Activated T-cell treated with anti-CD3 and anti-CD28 coated beads, Interleukin-2, amount 50 U/mL, for 72 hours (primary cell): Measurements from ENCODE around the gene HNRNPH1. TPM values are rescaled to one million over a fixed set of nuclear protein-coding genes. Genes with fewer than 3 reads are reported as not detected.
"Not testable (repeated sequence)": the region's sequence is repeated elsewhere in the genome, so short reads cannot be mapped to it uniquely, and the experiment has no call there.

Experiments
- ATAC-seq, 2 donors: fragments of 150-1000 bp; cut with Tn5 transposase; replicated peaks in 1 of 2; 2 replicates each; pipeline ENCODE4 v1.10.0; 2021; ENCODE audit warnings: moderate library complexity in 2 of 2, mild to moderate bottlenecking in 1 of 2
- DNase-seq, 2 donors: peaks; one replicate each; pipeline ENCODE4 v3.0.0; 2021 to 2022; ENCODE audit warnings: mixed read lengths in 1 of 2
- H3K27ac Mint-ChIP-seq: one replicate; pipeline ENCODE4 v1.8.0; 2022; ENCODE audit warnings: mild to moderate bottlenecking, moderate library complexity, mixed read lengths
- H3K27me3 Mint-ChIP-seq: one replicate; pipeline ENCODE4 v1.8.0; 2022; ENCODE audit warnings: low read depth, mixed read lengths
- H3K36me3 Mint-ChIP-seq, 2 donors: one replicate each; pipeline ENCODE4 v1.8.0; 2022; ENCODE audit warnings: mixed read lengths in 2 of 2, mild to moderate bottlenecking in 1 of 2; ENCODE audit not compliant: insufficient read depth in 2 of 2
- H3K4me1 Mint-ChIP-seq: one replicate; pipeline ENCODE4 v1.8.0; 2022; ENCODE audit warnings: low read depth, mixed read lengths
- H3K4me3 Mint-ChIP-seq, 2 donors: one replicate each; pipeline ENCODE4 v1.8.0; 2022; ENCODE audit warnings: mild to moderate bottlenecking in 2 of 2, mixed read lengths in 2 of 2, moderate library complexity in 2 of 2
- H3K9me3 Mint-ChIP-seq, 2 donors: one replicate each; pipeline ENCODE4 v1.8.0; 2022; ENCODE audit warnings: mixed read lengths in 2 of 2
- total RNA-seq, 2 donors: library from RNA; stranded (reverse); gene quantifications; one replicate each; pipeline ENCODE4 v1.2.3, GENCODE V29; 2022

Gene HNRNPH1
- 100 to 1,000 TPM; 805 to 958 TPM for total RNA-seq

DNA sequence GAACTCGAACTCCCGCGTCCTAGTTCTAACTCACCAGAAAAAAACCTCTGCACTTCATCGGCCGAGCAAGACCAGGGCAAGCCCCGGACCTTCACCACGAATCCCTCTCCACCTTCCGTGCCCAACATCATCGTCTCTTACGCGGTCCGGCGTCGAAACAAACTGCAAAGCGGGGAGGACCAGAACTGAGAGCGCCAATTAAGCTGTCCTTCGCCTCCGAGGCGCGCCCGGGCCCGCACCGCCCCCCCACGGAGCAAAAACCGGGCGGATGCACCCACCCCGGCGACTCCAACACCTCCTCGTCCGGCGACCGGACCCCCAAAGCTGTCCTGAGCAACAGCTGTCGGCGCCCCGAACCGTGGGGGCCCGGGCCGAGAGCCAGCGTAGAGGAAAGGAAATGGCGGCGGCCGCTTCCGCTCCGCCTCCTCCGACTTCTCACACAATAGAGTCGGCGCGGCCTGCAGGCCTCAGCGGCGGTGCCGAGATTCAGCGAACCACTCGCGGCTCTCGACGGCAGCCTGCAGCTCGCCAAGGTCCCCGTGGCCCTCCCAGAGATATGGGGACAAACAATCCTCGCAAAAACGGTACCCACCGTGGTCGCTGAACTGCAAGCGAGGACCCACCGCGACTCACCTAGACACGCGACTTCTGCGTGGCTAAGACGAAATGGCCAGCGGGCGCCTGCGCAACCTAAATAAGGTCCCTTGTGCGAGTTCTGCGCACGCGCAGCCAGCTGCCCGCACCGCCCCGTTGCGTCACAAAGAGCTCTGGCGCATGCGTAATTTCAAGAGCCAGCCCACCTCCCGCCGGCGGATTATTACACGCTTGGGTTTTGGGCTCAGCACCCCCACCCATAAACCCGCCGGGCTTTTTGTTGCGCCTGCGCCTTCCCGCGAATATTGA, at the start of gene HNRNPH1:
TSS of gene HNRNPH1 (minus strand) at position 669 of the 903 bp plus-strand sequence. CDS start at position 131, 538 bp downstream.
- peak within 1 kb of the TSS; percentile 97 to 100 for H3K4me3 Mint-ChIP-seq
- peaks cover 57% of the 10 kb centered on the region for H3K4me1 Mint-ChIP-seq
- peak within 1 kb of the TSS; percentile 100 for H3K27ac Mint-ChIP-seq
- ATAC-seq, result peak; percentile 73 to 75
- peaks cover 30 to 46% of the 10 kb centered on the region in 2 donors for H3K36me3 Mint-ChIP-seq
- H3K27me3 Mint-ChIP-seq, result no peaks in the 10 kb centered on the region
- DNase-seq, result peak; percentile 97 to 98
- no peaks in the 10 kb centered on the region for H3K9me3 Mint-ChIP-seq

GRCh38 chr5:179668391-179668790, 44.9 kb upstream of the HNRNPH1 start:
- DNase-seq (peak; percentile 28 to 47), ATAC-seq (peak; percentile 49 to 75)
- Mint-ChIP-seq H3K4me3 (no peak overlapping the region), H3K27me3 (no peaks in the 10 kb centered on the region), H3K9me3 (no peaks in the 10 kb centered on the region), H3K27ac (no peak overlapping the region), H3K36me3 (no peaks in the 10 kb centered on the region), H3K4me1 (no peaks in the 10 kb centered on the region)

- not testable (repeated sequence) for H3K36me3 Mint-ChIP-seq, H3K9me3 Mint-ChIP-seq, H3K4me3 Mint-ChIP-seq, H3K27me3 Mint-ChIP-seq, DNase-seq, ATAC-seq, H3K27ac Mint-ChIP-seq, H3K4me1 Mint-ChIP-seq
Observed at GRCh38 chr5:179661647-179662046, 38.2 kb upstream of the HNRNPH1 start.

DNA sequence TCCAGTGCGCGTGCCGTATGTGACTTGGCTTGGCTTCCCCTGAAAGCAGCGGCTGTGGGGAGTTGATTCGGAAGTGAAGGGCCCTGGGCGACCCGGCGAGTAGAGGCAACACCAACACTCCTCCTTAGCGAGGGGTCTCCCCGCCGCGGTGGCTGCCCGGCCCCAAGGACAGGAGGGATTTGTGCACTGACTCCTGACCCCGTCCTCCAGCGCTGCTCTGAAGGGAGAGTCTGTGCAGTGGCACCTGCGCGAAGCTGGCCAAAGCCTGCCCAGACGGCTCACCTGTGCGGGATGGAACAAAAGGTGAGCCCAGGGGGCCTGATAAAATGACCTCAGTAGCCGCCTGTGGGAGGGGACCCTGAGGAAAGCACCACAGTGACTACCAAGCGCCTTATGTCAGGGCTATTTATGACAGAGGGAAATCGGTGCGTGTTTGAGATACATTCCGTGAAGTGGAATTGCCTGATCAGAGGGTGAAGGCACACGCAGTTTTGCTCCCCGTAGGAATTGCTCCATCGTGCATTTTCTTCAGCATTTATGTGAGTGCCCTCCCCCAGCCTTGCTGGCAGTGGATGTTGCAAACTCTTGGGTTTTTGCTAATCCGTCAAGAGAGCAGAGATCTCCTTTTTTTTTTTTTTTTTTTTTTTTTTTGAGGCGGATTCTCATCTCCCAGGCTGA, 34.8 kb upstream of the HNRNPH1 start:
- H3K36me3 Mint-ChIP-seq, H3K27me3 Mint-ChIP-seq, H3K9me3 Mint-ChIP-seq, DNase-seq, H3K27ac Mint-ChIP-seq, H3K4me1 Mint-ChIP-seq: not testable (repeated sequence)
- ATAC-seq, result peak; percentile 76 to 78
- peak overlapping the region; percentile 86 to 88 for H3K4me3 Mint-ChIP-seq

DNA sequence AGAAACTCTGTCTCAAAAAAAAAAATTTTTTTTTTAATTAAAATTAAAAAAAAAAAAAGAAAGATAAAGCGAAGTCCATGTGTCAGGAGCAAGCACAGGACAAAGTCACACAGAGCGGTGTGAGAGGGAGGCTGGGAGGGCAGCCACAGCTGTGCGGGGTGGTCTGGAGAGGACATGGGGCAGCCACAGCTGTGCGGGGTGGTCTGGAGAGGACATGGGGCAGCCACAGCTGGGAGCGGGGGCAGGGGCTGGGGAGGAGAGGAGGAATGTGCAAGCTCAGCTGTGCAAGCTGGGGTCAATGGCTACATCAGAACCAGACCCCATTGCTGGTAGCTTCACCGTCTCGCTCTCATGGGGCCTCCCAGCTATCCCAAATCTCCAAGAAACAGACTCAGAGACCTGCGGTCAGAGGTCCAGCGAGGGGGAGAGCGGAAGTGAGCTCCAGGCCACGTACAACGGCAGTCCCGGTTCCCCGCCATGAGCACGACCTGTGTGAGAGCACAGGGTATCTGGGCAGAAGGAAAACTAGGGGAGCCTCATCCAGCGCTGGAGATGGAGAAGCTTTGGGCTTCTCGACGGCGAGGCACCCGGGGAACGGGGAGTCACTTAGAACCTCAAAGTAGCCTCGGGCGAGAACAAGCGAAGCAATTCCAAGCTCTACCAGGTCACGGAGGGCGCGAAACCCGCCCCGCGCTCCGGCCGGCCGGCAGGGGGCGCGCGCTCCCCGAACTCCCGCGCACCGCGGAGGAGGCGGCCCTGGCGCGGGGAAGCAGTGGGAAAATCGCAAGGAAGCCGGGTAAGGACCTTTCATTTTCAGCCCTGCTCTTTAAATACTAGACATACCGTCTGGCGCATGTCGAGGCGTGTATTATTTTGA, 34.1 kb upstream of the HNRNPH1 start:
- H3K27ac Mint-ChIP-seq, H3K27me3 Mint-ChIP-seq, H3K4me1 Mint-ChIP-seq, DNase-seq, H3K36me3 Mint-ChIP-seq, H3K9me3 Mint-ChIP-seq: not testable (repeated sequence)
- peak overlapping the region in 1 of 2 donors; percentile 88 for H3K4me3 Mint-ChIP-seq
- ATAC-seq, result peak; percentile 97

DNA sequence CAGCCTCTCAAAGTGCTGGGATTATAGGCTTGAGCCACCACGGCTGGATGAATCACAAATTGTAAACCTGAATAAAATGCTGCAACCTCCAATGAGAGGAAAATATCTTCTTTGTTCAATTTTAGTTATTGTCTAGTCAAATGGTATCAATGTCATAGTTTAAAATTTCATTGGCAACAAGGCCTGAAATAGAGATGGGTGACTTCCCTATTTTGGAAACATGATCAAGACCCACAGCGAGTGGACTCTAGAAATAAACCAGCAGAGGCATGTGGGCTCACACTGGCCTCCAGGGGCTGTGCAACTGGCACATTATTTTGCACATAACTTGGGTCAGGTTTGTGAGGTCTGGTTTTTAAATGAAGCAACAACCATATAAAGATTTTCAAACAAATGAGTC, 29.7 kb upstream of the HNRNPH1 start:
- H3K36me3 Mint-ChIP-seq, DNase-seq, H3K27ac Mint-ChIP-seq, H3K4me1 Mint-ChIP-seq, H3K9me3 Mint-ChIP-seq, ATAC-seq, H3K27me3 Mint-ChIP-seq, H3K4me3 Mint-ChIP-seq: not testable (repeated sequence)

DNA sequence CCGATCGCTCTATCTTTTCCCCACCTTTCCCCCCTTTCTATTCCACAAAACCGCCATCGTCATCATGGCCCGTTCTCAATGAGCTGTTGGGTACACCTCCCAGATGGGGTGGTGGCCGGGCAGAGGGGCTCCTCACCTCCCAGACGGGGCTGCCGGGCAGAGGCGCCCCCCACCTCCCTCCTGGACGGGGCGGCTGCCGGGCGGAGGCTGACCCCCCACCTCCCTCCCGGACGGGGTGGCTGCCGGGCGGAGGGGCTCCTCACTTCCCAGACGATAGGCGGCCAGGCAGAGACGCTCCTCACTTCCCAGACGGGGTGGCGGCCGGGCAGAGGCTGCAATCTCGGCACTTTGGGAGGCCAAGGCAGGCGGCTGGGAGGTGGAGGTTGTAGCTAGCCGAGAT, 26.8 kb upstream of the HNRNPH1 start:
- H3K36me3 Mint-ChIP-seq, H3K9me3 Mint-ChIP-seq, H3K27me3 Mint-ChIP-seq, H3K27ac Mint-ChIP-seq, H3K4me1 Mint-ChIP-seq, ATAC-seq, DNase-seq, H3K4me3 Mint-ChIP-seq: not testable (repeated sequence)

DNA sequence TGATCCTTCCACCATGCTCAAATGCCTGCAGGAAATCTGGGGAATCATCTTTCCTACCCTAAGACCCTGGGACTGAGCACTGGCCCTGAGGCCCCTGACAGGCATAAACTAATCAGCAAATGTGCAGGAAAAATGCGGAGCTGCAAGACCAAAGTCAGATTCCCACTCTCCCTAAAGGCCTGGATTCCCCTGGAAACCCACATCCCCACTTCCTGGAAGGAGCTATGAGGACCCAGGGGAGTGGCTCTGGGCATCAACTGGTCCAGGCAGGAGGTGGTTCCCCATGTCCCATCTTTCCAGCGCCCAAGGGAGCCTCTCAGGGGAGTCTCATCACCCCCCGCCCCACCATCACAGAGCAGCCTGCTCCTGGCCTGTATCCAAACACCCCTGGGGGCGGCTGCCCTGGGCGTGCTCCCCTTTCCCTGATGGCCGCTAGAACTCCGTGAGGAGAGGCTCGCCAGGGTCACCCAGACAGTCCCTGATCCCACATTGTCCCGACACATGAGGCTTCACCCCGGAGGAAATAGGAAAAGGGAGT, 25.8 kb upstream of the HNRNPH1 start:
- H3K4me1 Mint-ChIP-seq, H3K36me3 Mint-ChIP-seq, H3K4me3 Mint-ChIP-seq, ATAC-seq, H3K27me3 Mint-ChIP-seq, H3K27ac Mint-ChIP-seq, H3K9me3 Mint-ChIP-seq, DNase-seq: not testable (repeated sequence)

- Mint-ChIP-seq H3K36me3 (no peaks in the 10 kb centered on the region), H3K4me1 (no peaks in the 10 kb centered on the region), H3K27me3 (no peaks in the 10 kb centered on the region), H3K27ac (no peak overlapping the region), H3K4me3 (no peak overlapping the region), H3K9me3 (no peaks in the 10 kb centered on the region)
- ATAC-seq (no peak), DNase-seq (no peak)
Observed at GRCh38 chr5:179648410-179648809, 24.9 kb upstream of the HNRNPH1 start.

- DNase-seq, H3K4me1 Mint-ChIP-seq, H3K9me3 Mint-ChIP-seq, H3K27me3 Mint-ChIP-seq, H3K4me3 Mint-ChIP-seq, ATAC-seq, H3K27ac Mint-ChIP-seq, H3K36me3 Mint-ChIP-seq: not testable (repeated sequence)
Observed at GRCh38 chr5:179644766-179645165, 21.3 kb upstream of the HNRNPH1 start.

- ATAC-seq, H3K9me3 Mint-ChIP-seq, H3K4me3 Mint-ChIP-seq, H3K27me3 Mint-ChIP-seq, DNase-seq, H3K4me1 Mint-ChIP-seq, H3K36me3 Mint-ChIP-seq, H3K27ac Mint-ChIP-seq: not testable (repeated sequence)
Observed at GRCh38 chr5:179643141-179643920, 19.9 kb upstream of the HNRNPH1 start.

- H3K27ac Mint-ChIP-seq, DNase-seq, H3K4me1 Mint-ChIP-seq, H3K36me3 Mint-ChIP-seq, H3K9me3 Mint-ChIP-seq, H3K27me3 Mint-ChIP-seq, ATAC-seq, H3K4me3 Mint-ChIP-seq: not testable (repeated sequence)
Observed at GRCh38 chr5:179642626-179643025, 19.2 kb upstream of the HNRNPH1 start.
